HG03457 (cell line): Measurements from ENCODE around the gene AGBL1.

Experiments used
- ATAC-seq: cut with Tn5 transposase; IDR thresholded peaks from one replicate; pipeline ENCODE4 v1.9.1; 2021; ENCODE audit warnings: moderate number of reproducible peaks; ENCODE audit not compliant: unreplicated experiment

The AGBL1 gene

GRCh38 chr15:86570738-86571137, 491.1 kb downstream of the AGBL1 start:
- ATAC-seq = no peak

GRCh38 chr15:86571873-86572272, 492.2 kb downstream of the AGBL1 start:
- ATAC-seq = no peak

DNA sequence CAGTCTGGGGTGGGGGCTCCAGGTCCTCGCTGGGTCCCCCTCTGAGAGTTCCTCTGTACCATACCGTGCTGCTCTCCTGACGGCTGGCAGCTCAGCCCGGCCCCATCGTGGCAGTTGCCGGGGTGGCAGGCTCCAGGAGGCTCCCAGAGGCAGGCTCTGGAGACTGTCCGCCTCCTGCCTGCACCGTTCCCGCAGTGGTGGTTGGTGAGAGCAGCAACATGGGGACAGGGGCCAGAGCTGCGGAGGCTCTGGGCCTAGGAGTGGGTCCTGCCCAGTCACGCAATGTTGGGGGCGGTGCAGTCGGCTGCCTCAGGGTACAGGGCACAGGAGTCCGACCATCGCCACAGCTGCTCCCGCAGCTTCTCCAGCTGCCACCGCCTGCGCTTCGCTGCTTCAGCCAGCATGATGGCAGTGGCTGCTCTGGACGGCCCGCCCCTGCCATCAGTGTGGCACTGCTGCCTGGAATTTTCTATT, 492.7 kb downstream of the AGBL1 start:
- ATAC-seq = no peak

DNA sequence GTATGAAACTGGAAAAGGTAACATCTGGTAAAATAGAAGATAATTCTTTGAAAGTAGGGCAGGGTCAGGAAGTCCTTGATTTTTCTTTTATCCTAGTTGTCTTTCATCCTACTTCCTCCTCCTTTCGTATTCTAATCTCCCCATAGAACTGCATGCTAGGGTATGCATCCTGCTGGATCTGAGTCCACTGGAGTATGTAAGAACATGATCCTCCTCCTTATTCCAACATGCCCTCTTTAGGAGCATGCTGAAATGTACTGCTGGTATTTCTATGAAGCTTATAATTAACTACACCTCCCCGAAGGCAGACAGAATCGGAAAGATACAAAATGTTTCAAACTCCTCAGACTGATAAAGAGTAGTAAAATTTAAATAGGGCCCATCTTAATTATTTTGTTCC, 493.8 kb downstream of the AGBL1 start:
- ATAC-seq = no peak

- no peak for ATAC-seq
Measured at GRCh38 chr15:86588413-86588812, 508.7 kb downstream of the AGBL1 start.

GRCh38 chr15:86590461-86590860, 510.8 kb downstream of the AGBL1 start:
- ATAC-seq = no peak

GRCh38 chr15:86591158-86591557, 511.5 kb downstream of the AGBL1 start:
- ATAC-seq = no peak

DNA sequence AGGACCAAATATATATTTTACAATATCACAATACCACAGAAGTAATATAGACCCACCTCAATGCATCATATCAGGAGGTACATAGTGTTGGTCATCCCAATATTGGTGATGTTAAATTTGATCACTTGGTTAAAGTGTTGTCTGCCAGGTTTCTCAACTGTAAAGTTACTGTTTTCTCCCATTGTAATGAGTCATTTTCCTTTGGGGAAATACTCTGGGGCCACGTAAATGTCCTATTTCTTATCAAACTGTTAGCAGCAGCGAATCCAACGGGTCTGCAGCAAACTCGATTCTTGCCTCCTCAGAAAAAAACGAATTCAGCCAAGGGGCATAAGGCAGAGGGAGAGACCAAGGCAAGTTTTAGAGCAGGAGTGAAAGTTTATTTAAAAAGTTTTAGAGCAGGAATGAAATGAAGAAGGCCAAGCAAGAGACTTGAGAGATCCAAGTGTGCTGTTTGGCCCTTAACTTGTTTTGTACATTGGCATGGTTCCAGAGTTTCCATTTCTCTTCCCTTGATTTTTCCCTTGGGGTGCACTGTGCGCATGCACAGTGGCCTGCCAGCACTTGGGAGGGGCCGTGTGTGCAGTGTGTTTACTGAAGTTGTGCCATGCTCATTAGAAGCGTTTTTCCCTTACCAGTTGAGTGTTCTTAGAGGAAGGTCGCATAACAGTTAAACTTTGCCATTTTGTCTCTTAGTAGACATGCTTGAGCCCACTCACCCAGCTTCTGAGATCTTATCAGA, 512.5 kb downstream of the AGBL1 start:
- no peak for ATAC-seq

- ATAC-seq = no peak
Measured at GRCh38 chr15:86595741-86596140, 516.1 kb downstream of the AGBL1 start.

GRCh38 chr15:86603466-86603865, 523.8 kb downstream of the AGBL1 start:
- ATAC-seq = no peak

DNA sequence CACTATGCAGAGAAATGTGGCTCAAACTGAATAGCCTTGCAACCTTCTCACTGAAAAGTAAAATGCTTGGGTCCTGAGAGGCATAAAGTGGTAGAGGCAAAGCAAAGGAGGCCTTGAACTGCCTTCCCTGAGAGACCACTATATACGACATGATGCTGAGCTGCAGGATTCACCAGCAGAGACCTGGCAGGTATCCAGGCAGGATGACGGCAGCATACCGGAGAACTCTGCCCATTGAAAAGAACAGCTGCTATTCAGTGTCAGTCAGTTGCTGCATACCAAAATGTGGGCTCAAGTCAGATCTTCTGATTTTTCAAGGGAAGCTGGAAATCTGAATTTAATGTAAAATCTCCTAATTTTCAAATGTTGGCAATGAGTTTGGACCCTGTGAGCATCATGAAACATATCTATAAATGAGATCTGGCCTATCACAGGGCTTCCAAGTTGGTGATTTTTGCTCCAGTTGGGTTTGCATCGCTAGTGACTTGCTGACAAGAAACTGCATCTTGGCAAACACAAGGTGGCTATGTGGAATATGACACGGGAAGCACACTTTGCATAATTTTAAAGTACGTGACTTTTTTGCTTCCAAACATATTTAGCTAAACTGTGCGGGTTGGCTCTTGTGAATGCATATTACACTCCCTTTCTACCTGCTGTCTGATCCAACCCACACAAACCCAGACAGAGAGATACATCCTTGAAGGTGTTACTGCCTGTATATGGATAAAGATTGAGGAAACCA, 529.0 kb downstream of the AGBL1 start:
- no peak for ATAC-seq

DNA sequence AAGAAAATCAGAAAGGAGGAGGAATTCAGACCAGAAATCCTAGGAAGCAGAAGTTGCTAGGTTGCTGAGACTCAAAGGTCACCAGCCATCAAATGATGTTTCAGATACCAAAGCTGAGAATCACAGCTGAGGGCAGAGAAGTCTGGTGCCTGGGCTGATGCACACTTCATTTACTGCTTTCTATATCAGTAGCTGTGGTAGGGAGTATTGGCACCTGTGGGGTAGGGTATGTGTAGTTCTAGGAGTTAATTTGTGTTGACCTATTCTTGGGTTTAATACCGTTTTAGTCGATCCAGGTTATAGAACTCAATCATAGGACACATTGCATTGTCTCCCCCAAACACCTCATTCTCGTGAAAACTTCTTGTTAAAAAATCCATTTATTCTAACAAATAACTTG, 529.6 kb downstream of the AGBL1 start:
- no peak for ATAC-seq

DNA sequence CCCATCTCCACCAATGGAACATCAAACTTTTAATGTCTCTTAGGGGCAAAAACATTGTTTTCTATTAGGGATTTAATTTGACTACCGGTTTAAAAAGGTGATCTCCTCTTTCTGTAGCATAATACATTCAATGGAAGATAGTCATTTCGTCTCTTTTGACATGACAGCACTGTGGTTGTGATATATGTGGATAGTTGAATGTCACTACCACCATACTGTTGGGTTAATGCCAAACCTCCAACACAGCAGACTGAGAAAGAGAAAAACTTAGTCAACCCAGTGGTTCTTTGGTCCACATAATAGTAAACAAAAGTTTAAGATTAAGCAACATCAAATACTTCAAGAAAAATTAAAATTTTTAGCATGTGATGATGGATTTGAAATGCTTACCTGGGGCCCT, 530.4 kb downstream of the AGBL1 start:
- ATAC-seq = no peak

- no peak for ATAC-seq
Measured at GRCh38 chr15:86611417-86612040, 531.9 kb downstream of the AGBL1 start.

DNA sequence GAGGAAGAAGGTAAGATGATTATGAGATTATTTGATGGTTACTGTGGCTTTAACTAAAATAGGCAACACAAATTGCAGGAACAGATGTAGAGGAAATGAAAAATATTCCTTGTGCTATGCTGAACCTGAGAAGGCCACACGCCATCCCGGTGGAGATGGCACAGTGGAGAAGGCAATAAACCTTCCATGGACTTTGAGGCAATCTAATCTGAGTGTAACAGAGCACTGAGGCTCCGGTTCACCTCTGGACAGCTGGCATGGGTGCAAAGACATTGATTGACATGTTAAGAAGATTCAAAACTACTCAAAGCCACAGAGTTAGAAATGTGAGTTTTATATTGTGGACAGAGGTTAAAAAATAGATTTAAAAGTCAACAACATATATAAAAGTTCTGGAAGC, 535.7 kb downstream of the AGBL1 start:
- ATAC-seq = no peak

GRCh38 chr15:86615816-86616215, 536.1 kb downstream of the AGBL1 start:
- no peak for ATAC-seq

DNA sequence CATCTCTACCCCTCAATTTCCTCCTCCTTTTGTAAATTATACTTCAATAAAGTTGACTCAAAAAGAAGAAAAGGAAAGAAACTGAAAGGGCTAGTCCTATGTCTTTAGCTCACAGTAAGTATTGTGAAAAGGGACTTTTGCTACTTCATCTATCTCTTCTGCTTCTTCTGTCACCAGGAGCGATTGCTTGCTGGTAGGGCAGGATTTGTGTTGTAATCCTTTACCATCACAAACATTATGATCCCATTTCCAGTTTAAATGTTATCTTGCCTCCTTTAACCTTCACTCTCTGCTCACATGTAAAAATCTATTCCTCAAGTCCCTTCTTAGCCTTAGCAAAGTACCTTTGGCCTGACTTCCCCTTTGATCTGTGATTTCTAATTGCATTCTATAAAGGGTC, 537.1 kb downstream of the AGBL1 start:
- no peak for ATAC-seq

DNA sequence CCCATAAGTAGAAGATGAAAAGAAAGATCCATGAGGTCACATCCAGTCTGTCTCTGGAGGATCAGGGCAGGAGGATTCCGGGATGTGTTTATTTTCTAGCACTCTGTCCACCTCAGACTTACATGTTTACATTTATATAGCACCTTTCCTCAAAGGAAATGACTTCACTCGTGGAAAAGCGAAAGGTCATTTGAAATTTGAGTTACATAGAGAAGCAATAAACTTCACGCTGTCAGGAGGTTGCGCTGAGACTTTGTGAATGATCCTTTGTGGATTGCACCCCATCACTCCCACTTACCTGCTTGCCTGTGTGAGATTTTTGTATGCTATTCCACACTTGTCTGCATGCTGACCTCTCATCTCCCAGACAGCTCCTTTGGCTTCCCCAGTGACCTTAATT, 540.5 kb downstream of the AGBL1 start:
- no peak for ATAC-seq

DNA sequence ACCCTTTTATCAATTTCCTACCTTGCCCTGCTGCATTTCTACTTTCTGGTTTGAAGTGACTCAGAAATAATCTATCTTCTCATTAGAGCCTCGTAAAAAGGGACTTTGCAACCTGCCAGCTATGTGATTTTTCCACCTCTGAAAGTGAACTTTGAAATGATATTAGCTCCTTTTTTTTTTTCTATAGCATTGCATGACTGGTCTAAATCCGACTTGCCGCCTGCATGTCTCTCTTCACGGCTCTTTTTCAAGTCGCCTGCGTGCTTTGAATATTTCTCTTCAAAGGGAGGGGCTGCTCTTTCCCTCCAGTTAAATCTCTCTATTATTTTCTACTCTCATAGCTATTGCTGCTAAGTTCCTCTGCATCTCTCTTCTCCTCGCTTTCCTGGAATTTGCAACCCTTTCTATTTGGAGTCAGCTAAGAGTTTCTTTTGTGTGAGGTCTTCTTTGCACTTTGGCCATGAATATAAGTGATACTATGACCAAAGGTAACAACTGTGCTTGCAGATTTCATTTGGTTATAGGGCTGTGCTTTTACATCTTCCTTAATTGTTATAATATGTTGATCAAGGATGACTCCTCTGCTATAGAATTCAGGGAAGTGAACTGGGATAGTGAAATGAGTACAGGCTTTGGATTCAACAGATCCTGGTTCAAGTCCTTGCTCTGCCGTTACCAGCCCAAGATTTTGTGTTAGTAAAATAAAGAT, 541.1 kb downstream of the AGBL1 start:
- no peak for ATAC-seq

- ATAC-seq = no peak
Measured at GRCh38 chr15:86623236-86623635, 543.6 kb downstream of the AGBL1 start.

DNA sequence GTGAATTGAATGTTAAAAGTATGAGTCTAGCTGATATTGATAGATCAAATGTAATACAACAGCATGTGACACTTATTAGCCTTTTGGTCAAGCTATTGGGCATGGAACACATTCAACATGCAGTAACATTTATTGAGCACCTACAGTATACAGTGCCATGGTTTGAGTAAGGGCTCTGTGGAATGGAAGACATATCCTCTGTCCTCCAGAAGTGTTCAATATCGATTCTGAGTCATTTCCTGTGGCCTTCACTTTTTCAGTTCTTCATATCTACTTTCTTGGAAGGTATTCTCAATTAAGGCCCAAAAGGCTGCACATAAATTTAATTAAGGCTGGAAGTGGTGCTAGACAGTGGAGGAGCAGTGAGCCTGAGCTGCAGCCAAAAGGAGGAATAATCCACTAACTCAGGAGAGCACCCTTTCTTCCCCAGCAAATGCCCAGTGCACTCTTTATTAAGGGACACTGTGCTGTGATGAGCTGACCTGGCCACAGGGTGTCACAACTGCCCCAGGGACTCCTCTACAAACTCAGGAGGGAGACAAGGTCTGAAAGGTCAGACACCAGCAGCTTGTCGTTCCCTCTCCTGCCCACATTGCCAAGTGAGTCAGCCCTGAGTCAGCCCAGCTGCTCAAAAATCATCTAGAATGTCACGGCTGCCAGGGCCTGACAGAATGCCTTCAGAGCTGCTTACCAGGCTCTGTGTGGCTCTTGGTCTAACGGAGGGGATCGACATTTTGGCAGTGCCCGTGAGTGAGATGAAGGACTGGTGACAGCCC, 544.8 kb downstream of the AGBL1 start:
- no peak for ATAC-seq
